Daoy (cell line): ENCODE measurements around the gene PGA5. TPM values are rescaled to one million over a fixed set of nuclear protein-coding genes. Genes with fewer than 3 reads are reported as not detected.
"Not testable (repeated sequence)": the region's sequence is repeated elsewhere in the genome, so short reads cannot be mapped to it uniquely, and the experiment has no call there.

Experiments
- DNase-seq: peaks from one replicate; pipeline ENCODE4 v3.0.0-alpha.2; 2015; ENCODE audit warnings: low read depth
- total RNA-seq: library from RNA; depleted of rRNA; stranded (reverse); fragments of >200 nt; shearing (Covaris generic); gene quantifications from 2 replicates; pipeline ENCODE4 v1.2.3, GENCODE V29; 2014

Gene PGA5
- total RNA-seq, 1 experiment from 2014 or later: not detected

DNA sequence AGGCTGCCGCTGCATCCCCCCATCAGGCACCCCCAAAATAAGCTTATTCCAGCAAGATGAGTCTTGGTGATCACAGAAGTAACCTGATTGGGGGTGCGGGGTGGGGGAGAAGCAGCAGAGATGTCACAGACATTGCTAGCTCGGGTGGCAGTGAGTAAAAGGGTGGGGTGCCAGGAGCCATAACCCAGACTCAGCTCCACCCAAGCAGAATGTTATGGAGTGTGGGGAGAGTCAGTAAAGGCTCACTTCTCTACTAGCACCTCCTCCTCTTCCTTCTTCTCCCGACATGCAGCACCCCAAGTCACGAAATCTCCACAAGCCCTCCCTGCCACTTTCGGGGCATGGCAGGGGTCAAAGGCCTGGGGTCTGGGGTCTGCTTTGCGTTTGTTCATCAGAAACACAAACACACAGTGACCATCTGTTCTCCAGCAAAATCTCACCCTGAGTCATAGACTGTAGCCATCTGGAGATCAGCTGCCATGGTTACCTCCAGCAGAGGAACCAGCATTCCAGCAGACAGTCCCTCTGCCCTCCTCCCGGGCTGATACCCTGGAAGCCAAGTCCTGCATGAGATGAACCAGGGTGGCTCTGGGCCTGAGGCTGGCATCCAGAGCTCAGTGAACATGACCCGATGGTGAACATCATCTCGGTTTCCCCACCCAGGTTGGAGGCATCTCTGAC lies 14.4 kb upstream of the PGA5 start:
- DNase-seq: not testable (repeated sequence)

DNA sequence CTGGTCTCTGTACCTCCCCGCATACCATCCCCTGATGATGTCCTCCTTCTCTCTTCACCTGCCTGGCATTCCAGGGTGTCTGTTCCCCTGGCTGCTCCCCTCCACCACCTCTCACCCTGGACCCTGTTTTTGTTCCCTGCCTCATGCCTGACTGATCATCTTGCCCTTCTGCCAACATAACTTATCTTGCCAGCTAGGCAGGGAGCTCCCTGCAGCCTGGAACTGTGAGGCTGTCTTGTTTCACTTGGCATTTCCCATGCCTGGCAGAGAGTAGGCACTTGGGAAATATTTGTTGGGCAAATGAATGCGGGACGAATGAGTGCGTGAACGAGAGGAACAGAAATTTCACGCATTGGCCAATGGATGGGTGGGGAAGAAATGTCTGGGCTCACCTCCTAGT lies 11.5 kb upstream of the PGA5 start:
- not testable (repeated sequence) for DNase-seq

DNA sequence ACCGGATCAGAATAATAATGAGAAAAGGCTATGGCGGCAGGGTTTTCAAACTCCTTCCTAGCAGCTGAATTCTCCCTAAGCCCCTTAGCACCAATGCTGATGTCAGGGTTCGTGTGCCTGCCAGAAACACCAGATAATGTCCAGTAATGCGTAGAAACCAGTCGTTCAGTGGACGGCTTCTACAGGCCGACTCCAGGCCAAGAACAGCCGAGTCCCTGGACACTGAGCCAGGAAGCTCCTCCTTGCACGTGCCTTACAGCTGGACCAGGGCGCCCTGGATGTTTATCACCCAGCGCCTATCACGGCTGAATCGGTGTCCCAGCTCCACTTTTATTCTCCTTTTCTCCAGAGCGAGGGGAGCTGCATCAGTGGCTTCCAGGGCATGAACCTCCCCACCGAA lies 9.9 kb upstream of the PGA5 start:
- DNase-seq: not testable (repeated sequence)

DNA sequence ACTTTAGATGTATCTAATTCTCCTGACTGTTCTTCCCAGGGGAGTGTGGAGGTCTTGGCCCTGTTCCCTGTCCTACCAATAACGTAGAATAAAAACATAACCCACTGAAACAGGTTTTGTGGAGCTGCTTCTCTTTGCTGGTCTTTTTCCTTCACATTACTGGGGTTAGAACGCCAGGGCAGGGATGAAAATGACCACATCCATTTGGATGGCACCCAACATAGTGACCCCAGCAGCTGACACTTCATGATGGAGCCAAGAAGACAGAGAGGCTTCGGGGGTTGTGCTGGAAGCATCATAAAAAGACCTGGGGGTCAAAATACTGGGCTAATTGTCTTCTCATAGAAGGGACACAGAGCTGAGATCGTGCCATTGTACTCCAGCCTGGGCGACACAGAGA lies 9.4 kb upstream of the PGA5 start:
- DNase-seq: not testable (repeated sequence)

DNA sequence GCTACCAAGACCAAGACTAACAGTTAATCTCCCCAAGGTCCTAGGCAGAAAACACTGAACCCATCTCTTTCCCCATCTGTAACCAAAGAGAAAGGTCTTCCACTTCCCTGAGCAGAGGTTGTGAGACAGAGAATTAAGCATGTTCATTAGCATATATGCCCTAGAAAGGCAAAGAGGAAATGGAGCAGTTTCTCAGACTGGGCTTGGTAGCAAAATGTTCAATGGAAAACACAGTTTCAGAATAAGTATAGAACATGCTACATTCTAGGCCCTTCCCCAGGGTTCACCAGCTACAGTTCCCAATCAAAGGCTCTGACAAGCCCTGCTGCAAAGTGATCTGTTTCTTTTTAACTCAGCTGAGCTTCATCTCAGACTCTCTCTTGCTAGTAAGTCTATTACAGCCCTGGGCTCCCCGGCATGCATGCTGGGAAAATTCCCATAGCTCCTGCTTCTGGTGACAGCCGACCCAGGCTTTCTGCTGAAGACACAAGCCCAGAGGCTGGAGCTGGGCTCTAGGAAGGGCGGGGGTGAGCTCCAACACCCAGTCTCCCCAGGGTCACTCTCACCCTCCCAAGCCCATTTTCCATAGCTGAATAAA lies 8.3 kb upstream of the PGA5 start:
- not testable (repeated sequence) for DNase-seq

DNA sequence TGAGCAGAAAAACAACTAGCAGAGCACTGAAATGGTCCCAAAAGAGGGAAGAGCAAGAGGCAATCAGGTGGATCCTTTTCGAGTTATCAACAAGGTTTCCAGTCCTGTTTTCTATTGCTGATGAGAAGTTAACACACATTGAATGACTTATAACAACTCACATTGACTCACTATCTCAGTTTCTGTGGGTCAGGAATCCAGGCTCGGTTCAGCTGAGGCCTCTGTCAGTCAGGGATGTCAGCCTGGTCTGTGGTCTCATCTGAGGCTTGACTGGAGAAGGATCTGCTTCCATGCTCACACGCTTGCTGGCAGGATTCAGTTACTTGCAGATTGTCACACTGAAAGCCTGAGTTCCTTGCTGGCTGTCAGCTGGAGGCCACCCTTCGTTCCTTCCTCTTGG lies 3.8 kb upstream of the PGA5 start:
- not testable (repeated sequence) for DNase-seq

DNA sequence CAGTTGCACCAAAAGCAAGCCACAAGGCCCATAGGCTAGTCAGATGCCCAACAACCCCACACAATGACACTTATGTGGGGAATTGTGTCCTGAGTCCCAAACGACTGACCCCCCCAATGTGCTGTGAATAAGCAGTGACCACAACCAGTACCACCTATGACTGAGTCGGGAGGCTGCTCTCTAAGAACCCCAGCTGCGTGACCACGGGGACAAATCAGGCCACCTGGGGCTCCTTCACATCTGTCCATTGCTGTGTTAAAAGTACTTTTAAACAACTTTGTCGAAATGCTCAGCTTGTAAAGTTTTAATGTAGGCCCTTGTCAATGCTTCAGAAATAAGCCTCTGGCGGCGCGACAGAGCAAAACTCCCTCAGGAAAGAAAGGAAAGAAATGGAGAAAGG lies 687 bp upstream of the PGA5 start:
- not testable (repeated sequence) for DNase-seq

DNA sequence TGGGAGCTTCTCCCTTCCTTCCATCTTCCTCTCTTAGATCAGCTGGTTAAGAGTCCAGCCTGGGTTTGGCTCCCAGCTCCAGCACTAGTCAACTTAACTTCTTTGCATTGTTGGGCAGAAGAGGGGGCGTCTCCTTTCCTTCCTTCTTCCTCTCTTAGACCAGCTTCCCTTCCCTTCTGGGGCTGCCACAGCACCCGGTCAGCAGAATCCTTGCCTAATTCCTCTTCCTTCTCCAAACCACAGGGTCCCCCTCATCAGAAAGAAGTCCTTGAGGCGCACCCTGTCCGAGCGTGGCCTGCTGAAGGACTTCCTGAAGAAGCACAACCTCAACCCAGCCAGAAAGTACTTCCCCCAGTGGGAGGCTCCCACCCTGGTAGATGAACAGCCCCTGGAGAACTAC lies 551 bp downstream of the PGA5 start:
- not testable (repeated sequence) for DNase-seq

DNA sequence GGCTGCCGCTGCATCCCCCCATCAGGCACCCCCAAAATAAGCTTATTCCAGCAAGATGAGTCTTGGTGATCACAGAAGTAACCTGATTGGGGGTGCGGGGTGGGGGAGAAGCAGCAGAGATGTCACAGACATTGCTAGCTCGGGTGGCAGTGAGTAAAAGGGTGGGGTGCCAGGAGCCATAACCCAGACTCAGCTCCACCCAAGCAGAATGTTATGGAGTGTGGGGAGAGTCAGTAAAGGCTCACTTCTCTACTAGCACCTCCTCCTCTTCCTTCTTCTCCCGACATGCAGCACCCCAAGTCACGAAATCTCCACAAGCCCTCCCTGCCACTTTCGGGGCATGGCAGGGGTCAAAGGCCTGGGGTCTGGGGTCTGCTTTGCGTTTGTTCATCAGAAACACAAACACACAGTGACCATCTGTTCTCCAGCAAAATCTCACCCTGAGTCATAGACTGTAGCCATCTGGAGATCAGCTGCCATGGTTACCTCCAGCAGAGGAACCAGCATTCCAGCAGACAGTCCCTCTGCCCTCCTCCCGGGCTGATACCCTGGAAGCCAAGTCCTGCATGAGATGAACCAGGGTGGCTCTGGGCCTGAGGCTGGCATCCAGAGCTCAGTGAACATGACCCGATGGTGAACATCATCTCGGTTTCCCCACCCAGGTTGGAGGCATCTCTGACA lies 4.4 kb downstream of the PGA5 start:
- DNase-seq: not testable (repeated sequence)

DNA sequence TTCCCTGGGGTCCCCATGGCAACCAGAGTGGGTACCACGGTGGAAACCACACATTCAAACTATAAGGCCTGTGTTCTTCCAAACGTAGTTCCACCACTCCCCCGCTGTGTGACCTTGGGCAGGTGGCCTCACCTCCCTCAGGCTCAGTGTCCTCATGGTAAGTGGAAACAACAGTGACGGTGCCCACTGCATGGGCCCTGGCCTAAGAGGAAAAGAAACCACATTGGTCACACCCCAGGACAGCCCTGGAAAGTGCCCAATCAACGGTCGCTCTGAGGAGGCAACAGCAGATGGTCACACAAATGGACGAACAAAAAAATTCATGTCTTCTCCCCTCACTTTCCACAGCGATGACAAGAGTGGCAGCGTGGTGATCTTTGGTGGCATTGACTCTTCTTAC lies 7.1 kb downstream of the PGA5 start:
- DNase-seq: not testable (repeated sequence)

DNA sequence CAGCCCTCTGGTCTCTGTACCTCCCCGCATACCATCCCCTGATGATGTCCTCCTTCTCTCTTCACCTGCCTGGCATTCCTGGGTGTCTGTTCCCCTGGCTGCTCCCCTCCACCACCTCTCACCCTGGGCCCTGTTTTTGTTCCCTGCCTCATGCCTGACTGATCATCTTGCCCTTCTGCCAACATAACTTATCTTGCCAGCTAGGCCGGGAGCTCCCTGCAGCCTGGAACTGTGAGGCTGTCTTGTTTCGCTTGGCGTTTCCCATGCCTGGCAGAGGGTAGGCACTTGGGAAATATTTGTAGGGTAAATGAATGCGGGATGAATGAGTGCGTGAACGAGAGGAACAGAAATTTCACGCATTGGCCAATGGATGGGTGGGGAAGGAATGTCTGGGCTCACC lies 8.2 kb downstream of the PGA5 start:
- not testable (repeated sequence) for DNase-seq

DNA sequence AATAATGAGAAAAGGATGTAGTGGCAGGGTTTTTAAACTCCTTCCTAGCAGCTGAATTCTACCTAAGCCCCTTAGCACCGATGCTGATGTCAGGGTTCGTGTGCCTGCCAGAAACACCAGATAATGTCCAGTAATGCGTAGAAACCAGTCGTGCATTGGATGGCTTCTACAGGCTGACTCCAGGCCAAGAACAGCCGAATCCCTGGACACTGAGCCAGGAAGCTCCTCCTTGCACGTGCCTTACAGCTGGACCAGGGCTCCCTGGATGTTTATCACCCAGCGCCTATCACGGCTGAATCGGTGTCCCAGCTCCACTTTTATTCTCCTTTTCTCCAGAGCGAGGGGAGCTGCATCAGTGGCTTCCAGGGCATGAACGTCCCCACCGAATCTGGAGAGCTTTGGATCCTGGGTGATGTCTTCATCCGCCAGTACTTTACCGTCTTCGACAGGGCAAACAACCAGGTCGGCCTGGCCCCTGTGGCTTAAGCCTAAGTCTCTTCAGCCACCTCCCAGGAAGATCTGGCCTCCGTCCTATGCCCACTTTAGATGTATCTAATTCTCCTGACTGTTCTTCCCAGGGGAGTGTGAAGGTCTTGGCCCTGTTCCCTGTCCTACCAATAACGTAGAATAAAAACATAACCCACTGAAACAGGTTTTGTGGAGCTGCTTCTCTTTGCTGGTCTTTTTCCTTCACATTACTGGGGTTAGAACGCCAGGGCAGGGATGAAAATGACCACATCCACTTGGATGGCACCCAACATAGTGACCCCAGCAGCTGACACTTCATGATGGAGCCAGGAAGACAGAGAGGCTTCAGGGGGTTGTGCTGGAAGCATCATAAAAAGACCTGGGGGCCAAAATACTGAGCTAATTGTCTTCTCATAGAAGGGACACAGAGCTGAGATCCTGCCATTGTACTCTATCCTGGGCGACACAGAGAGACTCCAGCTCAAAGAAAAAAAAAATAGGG lies 10.1 kb downstream of the PGA5 start:
- DNase-seq: not testable (repeated sequence)

DNA sequence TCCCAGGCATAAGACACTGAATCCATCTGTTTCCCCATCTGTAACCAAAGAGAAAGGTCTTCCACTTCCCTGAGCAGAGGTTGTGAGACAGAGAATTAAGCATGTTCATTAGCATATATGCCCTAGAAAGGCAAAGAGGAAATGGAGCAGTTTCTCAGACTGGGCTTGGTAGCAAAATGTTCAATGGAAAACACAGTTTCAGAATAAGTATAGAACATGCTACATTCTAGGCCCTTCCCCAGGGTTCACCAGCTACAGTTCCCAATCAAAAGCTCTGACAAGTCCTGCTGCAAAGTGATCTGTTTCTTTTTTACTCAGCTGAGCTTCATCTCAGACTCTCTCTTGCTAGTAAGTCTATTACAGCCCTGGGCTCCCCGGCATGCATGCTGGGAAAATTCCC lies 11.4 kb downstream of the PGA5 start:
- DNase-seq: not testable (repeated sequence)

DNA sequence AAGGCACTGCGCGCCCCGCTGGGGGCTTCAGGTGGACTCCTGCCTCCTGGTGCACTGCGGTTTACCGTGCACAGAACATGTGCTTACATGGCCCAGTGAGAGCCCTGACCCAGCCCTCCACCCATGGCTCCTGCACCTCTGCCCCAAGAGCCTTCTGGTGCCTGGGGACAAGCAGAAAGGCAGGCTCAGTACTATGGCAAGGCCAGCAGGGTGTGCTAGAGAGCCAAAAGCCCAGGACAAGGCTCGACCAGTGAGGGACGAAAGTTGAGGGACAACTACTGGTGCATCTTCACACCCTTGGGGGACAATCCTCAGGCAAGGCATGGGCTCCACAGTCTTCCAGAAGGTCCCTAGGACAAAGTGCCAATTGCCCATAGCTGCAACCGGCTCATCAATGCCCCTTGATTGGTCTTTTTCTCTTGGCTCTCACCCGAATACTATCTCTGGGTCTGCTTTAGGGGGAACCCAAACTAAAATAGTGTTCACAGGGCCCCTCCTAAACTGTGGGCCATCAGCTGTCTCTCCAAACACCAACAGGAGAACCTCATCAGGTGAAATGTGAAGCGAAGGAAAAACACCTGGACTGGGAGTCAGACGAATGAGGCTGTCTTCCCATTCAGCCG lies 13.5 kb downstream of the PGA5 start:
- peak; percentile 66 for DNase-seq

DNA sequence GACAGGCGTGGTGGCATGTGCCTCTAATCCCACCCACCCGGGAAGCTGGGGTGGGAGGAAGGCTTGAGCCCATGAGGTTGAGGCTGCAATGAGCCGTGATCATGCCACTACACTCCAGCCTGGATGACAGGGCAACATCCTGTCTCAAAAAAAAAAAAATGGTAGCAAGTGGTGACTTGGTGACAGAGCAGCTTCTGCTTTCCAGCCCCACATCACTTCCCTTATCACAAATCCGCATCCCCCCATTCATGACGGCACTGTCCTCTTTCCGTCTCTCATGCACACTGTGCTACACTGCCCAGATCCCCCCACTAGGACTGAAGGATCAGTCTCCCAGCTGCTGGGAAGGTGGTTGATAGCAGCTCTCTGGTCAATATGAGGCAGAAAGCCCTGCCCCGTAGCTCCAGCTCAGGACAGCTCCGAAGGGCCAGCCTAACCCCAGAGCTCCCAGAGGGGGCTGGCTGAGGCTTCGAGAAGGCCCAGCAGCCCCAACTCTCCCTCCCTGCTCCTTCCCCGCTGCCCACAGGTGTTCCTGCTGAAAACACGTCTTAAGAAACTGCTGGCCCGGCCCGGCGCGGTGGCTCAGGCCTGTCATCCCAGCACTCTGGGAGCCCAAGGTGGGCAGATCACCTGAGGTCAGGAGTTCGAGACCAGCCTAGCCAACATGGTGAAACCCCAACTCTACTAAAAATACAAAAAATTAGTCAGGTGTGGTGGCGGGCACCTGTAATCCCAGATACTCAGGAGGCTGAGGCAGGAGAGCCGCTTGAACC lies 15.9 kb downstream of the PGA5 start:
- DNase-seq: no peak

DNA sequence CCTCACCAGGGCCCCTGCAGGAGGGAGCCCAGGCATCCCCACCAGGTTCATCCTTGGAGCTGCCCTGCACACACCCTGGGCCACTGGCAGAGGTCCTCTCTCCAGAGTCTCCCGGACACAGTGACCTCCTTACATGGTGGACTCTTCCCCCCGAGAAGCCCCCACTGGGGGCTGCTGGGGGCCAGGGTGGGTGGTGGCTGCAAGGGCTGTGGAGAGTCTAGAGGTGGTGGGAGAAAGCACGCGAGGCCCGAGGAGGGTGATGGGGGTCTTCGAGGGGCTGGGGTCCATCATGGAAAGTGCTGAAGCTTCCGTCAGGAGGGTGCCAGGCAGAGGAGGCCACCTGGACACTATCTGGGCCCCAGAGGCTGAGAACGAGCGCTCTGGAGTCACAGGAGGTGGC lies 17.6 kb downstream of the PGA5 start:
- DNase-seq: no peak

DNA sequence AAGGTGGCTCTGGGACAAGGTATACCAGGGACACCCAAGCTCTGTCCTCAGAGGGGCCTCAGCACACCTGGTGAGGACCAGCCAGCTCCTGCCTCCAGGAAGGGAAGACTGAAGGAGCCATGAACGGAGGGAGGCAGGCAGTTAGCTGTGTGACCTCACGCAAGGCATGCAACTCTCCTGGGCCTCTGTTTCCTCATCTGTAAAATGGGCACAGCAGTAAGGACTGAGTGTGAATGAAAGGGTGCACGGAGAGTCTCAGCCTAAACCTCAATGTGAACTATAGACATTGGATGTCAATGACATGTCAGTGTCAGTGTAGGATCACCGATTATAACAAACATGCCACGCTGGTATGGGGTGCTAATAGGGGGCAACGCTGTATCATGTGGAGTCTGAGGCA lies 18.4 kb downstream of the PGA5 start:
- DNase-seq: no peak

DNA sequence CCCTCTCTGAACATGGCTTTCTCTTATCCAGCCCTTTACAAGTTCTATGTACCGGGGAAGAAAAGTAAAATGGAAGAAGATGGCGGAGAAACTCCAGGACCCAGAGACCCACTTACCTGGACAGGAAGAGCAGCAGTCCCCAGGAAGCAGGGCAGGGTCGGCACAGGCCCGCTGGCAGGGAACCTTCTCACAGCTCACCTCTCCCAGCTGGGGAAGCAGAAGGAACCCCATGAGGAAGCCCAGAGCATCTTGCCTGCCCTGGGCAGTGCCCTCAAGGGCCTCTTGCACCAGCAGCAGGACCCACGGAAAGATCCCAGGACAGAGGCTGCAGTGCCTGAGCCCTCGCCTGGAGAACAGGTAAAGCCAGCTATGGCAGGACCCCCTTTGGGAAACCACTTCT lies 23.4 kb downstream of the PGA5 start:
- no peak for DNase-seq

DNA sequence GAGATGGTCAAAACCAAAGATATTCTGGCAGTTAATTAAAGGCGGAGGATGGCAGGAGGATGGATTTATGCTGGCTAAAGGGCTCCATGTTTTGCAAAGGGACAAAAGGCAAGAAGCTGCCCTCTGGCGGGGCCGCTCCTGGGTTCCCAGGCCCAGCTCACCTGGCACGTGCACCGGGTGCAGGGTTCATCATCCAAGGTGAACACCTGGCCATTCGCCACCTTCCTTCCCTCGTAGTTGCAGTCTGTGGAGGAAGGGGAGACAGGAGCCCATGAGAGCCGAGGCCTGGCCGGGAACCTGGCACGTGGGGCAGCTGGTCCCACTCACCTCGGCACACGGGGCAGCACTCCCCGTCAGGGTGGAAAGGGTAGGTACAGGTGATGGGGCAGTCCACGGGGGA lies 23.8 kb downstream of the PGA5 start:
- no peak for DNase-seq

DNA sequence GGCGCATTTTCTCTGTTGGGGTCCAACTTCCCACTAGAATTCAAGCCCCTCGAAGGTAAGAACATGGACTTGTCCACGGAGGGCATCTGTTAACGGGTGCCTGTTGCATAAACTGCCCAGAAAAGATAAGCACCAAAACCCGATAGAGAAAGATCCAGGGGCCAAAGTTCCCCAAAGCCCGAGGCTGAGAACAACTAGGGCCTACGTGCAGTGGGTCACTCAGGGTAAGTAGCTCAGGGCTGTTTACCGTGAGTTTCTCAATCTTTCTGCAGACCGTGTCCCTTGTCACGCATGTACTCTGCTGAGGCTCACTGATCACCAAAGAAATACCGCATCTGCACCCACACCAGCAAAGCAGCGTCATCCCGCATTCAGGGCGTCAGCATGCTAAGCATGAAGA lies 24.4 kb downstream of the PGA5 start:
- no peak for DNase-seq

DNA sequence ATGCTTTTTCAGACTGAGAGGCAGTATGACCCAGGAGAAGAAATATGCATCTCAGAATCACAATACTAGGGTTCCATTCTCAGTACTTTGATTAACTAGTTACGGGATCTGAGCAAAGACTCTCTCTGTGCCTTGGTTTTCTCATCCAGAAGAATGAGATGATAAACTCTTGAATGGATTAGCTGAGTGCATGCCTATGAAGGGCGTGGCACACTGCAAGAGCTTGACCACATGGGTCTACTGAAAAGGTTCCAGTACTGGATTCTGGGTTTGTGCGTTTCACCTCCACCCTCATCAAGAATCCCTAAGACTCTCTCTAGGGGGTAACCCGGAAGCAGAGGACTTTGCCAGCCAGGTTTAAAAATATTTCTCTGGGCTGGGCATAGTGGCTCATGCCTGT lies 25.6 kb downstream of the PGA5 start:
- DNase-seq: no peak
